K562 (cell line): ENCODE measurements around the gene SFXN5.

Experiments
- BHLHE40 ChIP-seq: IDR thresholded peaks from 2 replicates; pipeline ENCODE4 v1.6.1; 2011; ENCODE audit warnings: low read length, improper control_type of control experiment
- EP300 ChIP-seq: IDR thresholded peaks from 2 replicates; pipeline ENCODE4 v1.6.1; 2012; ENCODE audit warnings: low read length, improper control_type of control experiment
- EZH2 ChIP-seq: IDR thresholded peaks from 2 replicates; pipeline ENCODE4 v1.6.1; 2012; ENCODE audit warnings: low read depth, mild to moderate bottlenecking, inconsistent platforms, low read length, borderline replicate concordance
- HDAC6 ChIP-seq: IDR thresholded peaks from 2 replicates; pipeline ENCODE4 v1.6.1; 2012; ENCODE audit warnings: low read depth, mild to moderate bottlenecking, control low read depth, inconsistent platforms, low read length, moderate library complexity
- POLR2A ChIP-seq: fragments of 450-650 bp; conservative IDR thresholded peaks from 2 replicates; pipeline ENCODE4 v1.6.1; 2016
- POLR3A ChIP-seq: IDR thresholded peaks from 2 replicates; pipeline ENCODE4 v1.6.1; 2011; ENCODE audit warnings: borderline replicate concordance, mild to moderate bottlenecking, moderate library complexity; ENCODE audit not compliant: insufficient read length, insufficient read depth; ENCODE audit errors: extremely low read depth
- RCOR1 ChIP-seq, 2 experiments: IDR thresholded peaks; 2 replicates each; pipeline ENCODE4 v1.6.1; 2012; ENCODE audit warnings: low read depth in 2 of 2, low read length in 2 of 2, borderline replicate concordance in 1 of 2, improper control_type of control experiment in 1 of 2
- SMAD3 ChIP-seq: fragments of 450-650 bp; formaldehyde crosslinking; conservative IDR thresholded peaks from 2 replicates; pipeline ENCODE4 v1.4.0; 2020; ENCODE audit warnings: mild to moderate bottlenecking
- SMC3 ChIP-seq: conservative IDR thresholded peaks from 2 replicates; pipeline ENCODE4 v1.6.1; 2011; ENCODE audit warnings: low read depth, low read length, improper control_type of control experiment; ENCODE audit not compliant: insufficient read depth
- TF ChIP-seq, protein P1 (sequence below), 3 experiments: IDR thresholded peaks in 2 of 3; conservative IDR thresholded peaks in 1 of 3; 2 replicates each; pipeline ENCODE4 v1.5.1; 2011 to 2012; ENCODE audit warnings: low read length in 3 of 3, mild to moderate bottlenecking in 3 of 3, control low read depth in 2 of 3, improper control_type of control experiment in 1 of 3, inconsistent platforms in 1 of 3, low read depth in 1 of 3, mixed read lengths in 1 of 3, moderate library complexity in 1 of 3; ENCODE audit not compliant: insufficient read depth in 2 of 3
- TF ChIP-seq, protein P2 (sequence below): conservative IDR thresholded peaks from 2 replicates; pipeline ENCODE4 v1.6.1; 2011; ENCODE audit warnings: low read depth, mild to moderate bottlenecking, low read length; ENCODE audit not compliant: control insufficient read depth
- TF ChIP-seq, protein P3 (sequence below), 2 experiments: fragments of 450-650 bp in 1 of 2; sonication (generic) in 1 of 2; formaldehyde crosslinking in 1 of 2; IDR thresholded peaks; 2 replicates each; pipeline versions ENCODE4 v1.7.1 to v1.9.0; 2016 to 2022; ENCODE audit warnings: inconsistent platforms in 1 of 2, mild to moderate bottlenecking in 1 of 2, missing genetic modification reagents in 1 of 2

DNA sequence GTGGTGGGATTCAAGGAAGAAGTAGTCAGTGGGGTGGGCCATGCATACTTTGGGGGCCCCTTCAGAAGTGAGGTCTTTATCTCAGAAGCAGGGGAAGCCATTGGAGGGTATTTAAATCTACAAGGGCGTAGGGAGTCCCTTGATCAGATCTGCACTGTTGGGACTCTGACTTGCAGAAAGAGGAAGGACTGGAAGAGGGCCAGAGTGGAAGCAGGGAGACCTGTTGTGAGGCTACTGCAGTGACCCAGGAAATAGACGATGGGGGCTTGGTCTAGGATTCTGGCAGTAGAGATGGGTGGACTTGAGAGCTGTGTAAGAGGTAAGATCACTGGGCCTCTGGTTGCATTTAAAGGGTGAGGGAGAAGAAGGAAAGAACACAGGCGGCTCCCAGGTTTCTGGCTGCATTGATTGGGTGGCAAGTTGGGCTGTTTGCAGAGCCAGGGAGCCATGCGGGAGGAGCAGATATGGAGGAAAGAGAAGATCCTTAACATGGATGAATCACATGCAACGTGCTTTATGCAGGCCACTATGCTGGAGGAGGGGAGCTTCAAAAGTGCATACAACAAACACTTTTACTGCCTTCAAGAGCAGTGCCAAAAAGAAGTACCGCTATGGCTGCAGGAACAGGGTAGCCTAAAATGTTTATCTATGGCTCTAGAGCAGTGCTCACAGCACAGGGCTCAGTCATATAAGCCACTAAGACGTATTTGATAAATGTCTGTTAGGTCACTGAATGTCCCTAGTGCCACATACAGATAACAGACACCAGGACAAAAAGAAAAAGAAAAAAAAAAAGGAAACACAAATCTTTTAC, 2.3 kb downstream of the SFXN5 start:
- TF ChIP-seq, protein P1, sequence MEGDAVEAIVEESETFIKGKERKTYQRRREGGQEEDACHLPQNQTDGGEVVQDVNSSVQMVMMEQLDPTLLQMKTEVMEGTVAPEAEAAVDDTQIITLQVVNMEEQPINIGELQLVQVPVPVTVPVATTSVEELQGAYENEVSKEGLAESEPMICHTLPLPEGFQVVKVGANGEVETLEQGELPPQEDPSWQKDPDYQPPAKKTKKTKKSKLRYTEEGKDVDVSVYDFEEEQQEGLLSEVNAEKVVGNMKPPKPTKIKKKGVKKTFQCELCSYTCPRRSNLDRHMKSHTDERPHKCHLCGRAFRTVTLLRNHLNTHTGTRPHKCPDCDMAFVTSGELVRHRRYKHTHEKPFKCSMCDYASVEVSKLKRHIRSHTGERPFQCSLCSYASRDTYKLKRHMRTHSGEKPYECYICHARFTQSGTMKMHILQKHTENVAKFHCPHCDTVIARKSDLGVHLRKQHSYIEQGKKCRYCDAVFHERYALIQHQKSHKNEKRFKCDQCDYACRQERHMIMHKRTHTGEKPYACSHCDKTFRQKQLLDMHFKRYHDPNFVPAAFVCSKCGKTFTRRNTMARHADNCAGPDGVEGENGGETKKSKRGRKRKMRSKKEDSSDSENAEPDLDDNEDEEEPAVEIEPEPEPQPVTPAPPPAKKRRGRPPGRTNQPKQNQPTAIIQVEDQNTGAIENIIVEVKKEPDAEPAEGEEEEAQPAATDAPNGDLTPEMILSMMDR (IDR thresholded peaks at IDR 0.05 in 2 of 3, conservative IDR thresholded peaks at IDR 0.05 in 1 of 3; ENCODE audit: insufficient read depth in 2 of 3, low read depth in 1 of 3, low read length in 3 of 3): no peak
- TF ChIP-seq SMAD3 (CRISPR knock-in tag) (no peak), EP300 (peak; percentile 32; the same call in 1 of the 2 replicates), POLR2A (no peak), HDAC6 (no peak), SMC3 (no peak), EZH2 (no peak), POLR3A (no peak), RCOR1 (IDR thresholded peaks at IDR 0.05; ENCODE audit: borderline replicate concordance in 1 of 2, low read depth in 2 of 2, low read length in 2 of 2) (no peak), BHLHE40 (no peak)
- TF ChIP-seq, protein P2, sequence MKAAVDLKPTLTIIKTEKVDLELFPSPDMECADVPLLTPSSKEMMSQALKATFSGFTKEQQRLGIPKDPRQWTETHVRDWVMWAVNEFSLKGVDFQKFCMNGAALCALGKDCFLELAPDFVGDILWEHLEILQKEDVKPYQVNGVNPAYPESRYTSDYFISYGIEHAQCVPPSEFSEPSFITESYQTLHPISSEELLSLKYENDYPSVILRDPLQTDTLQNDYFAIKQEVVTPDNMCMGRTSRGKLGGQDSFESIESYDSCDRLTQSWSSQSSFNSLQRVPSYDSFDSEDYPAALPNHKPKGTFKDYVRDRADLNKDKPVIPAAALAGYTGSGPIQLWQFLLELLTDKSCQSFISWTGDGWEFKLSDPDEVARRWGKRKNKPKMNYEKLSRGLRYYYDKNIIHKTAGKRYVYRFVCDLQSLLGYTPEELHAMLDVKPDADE: no peak
- TF ChIP-seq, protein P3, sequence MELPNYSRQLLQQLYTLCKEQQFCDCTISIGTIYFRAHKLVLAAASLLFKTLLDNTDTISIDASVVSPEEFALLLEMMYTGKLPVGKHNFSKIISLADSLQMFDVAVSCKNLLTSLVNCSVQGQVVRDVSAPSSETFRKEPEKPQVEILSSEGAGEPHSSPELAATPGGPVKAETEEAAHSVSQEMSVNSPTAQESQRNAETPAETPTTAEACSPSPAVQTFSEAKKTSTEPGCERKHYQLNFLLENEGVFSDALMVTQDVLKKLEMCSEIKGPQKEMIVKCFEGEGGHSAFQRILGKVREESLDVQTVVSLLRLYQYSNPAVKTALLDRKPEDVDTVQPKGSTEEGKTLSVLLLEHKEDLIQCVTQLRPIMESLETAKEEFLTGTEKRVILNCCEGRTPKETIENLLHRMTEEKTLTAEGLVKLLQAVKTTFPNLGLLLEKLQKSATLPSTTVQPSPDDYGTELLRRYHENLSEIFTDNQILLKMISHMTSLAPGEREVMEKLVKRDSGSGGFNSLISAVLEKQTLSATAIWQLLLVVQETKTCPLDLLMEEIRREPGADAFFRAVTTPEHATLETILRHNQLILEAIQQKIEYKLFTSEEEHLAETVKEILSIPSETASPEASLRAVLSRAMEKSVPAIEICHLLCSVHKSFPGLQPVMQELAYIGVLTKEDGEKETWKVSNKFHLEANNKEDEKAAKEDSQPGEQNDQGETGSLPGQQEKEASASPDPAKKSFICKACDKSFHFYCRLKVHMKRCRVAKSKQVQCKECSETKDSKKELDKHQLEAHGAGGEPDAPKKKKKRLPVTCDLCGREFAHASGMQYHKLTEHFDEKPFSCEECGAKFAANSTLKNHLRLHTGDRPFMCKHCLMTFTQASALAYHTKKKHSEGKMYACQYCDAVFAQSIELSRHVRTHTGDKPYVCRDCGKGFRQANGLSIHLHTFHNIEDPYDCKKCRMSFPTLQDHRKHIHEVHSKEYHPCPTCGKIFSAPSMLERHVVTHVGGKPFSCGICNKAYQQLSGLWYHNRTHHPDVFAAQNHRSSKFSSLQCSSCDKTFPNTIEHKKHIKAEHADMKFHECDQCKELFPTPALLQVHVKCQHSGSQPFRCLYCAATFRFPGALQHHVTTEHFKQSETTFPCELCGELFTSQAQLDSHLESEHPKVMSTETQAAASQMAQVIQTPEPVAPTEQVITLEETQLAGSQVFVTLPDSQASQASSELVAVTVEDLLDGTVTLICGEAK (IDR thresholded peaks at IDR 0.05): no peak
- TF ChIP-seq, protein P3 (CRISPR knock-in tag; IDR thresholded peaks at IDR 0.05): no peak
